GM19468 (cell line): ENCODE results near the gene TNFAIP3.
"Not testable (repeated sequence)": the region's sequence is repeated elsewhere in the genome, so short reads cannot be mapped to it uniquely, and the experiment has no call there.

Experiments
- ATAC-seq: cut with Tn5 transposase; IDR thresholded peaks from one replicate; pipeline ENCODE4 v1.9.1; 2021; ENCODE audit warnings: mild to moderate bottlenecking, moderate library complexity, moderate number of reproducible peaks; ENCODE audit not compliant: unreplicated experiment; ENCODE audit errors: extremely low read depth

TNFAIP3 gene

DNA sequence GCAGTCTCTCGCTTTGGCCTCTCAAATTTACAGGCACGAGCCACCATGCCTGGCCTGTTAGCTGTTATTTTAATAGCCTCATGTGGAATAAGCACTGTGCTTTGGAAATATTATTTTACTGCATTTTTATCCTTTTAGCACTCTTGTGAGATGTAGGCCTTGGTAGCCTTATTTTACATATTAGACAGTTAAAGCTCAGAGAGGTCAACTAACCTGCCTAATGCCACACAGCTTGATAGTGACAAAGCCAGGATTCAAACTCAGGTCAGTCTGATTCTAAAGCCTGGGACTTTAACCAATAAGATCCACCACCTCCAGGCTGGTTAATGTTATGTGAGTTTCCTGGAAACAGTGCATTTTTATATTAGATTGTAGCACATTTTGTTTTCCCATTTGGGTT is 9.5 kb downstream of the TNFAIP3 start:
- ATAC-seq, result no peak

DNA sequence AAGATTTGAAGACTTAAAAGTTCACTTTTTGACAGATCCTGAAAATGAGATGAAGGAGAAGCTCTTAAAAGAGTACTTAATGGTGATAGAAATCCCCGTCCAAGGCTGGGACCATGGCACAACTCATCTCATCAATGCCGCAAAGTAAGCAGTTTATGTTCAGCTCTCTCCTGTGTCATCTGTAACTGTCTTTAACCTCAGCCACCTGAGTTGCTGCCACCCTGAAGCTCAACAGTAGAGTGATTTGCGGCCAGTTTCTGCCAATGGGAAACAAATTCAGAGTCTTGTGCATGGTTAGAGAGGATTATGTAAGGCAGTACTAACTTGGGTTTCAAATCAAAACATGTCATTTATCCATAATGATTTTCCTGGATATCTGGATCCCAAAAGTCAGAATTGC is 10.1 kb downstream of the TNFAIP3 start:
- no peak for ATAC-seq

DNA sequence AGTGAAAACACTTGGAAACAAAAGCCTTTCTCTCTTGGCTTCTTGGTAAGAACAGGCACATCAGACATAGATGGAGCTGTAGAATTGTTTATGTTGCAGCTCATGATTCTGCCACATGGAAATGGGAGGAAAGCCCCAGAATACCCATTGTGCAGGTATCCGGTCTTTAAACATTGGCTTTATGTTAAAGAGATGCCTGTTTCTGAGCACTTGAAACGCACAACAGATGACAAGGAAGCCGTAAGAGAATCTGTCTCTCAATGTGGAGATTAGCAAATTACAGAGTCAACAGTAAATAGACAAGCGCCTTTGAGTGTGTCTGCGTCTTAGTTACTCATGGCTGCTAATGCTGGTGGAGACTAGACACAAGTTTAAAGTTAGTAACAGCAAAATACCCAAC is 10.5 kb downstream of the TNFAIP3 start:
- ATAC-seq, result no peak

DNA sequence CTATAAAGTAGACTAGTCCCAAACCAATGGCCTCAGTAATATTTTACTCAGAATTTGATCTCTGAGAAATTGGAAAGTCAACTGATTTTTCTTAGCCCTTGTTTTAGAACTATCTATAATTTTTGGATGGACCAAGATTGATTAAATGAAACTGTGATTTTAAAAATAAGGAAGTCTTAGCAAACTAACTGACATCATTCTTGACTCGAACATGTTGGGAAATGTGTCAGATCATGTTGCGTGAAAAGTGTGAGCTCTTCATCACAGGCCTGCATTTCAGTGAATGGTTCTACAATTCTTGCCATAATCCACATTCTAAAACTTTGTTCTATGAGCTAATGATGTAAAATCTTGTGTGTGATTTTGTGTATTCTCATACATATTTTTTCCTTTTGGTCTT is 11.0 kb downstream of the TNFAIP3 start:
- no peak for ATAC-seq

DNA sequence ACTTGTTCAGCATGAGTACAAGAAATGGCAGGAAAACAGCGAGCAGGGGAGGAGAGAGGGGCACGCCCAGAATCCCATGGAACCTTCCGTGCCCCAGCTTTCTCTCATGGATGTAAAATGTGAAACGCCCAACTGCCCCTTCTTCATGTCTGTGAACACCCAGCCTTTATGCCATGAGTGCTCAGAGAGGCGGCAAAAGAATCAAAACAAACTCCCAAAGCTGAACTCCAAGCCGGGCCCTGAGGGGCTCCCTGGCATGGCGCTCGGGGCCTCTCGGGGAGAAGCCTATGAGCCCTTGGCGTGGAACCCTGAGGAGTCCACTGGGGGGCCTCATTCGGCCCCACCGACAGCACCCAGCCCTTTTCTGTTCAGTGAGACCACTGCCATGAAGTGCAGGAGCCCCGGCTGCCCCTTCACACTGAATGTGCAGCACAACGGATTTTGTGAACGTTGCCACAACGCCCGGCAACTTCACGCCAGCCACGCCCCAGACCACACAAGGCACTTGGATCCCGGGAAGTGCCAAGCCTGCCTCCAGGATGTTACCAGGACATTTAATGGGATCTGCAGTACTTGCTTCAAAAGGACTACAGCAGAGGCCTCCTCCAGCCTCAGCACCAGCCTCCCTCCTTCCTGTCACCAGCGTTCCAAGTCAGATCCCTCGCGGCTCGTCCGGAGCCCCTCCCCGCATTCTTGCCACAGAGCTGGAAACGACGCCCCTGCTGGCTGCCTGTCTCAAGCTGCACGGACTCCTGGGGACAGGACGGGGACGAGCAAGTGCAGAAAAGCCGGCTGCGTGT is 11.6 kb downstream of the TNFAIP3 start:
- ATAC-seq, result no peak

DNA sequence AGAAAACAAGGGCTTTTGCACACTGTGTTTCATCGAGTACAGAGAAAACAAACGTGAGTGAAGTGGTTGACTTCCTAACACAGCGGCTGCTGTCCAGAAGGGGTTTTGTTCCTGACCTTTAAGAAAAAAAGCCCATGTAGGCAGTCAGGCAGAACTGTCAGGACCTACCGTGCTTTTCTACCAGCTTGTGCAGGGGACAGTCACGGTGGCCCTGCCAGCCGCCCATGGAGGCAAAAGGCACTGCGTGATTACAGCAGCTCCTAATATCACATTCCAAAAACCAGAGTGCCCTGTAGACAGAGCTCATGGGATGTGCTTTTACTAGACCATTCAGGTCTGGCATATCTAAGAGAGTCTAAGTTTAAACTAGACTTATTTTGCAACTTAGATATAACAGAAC is 12.2 kb downstream of the TNFAIP3 start:
- no peak for ATAC-seq

DNA sequence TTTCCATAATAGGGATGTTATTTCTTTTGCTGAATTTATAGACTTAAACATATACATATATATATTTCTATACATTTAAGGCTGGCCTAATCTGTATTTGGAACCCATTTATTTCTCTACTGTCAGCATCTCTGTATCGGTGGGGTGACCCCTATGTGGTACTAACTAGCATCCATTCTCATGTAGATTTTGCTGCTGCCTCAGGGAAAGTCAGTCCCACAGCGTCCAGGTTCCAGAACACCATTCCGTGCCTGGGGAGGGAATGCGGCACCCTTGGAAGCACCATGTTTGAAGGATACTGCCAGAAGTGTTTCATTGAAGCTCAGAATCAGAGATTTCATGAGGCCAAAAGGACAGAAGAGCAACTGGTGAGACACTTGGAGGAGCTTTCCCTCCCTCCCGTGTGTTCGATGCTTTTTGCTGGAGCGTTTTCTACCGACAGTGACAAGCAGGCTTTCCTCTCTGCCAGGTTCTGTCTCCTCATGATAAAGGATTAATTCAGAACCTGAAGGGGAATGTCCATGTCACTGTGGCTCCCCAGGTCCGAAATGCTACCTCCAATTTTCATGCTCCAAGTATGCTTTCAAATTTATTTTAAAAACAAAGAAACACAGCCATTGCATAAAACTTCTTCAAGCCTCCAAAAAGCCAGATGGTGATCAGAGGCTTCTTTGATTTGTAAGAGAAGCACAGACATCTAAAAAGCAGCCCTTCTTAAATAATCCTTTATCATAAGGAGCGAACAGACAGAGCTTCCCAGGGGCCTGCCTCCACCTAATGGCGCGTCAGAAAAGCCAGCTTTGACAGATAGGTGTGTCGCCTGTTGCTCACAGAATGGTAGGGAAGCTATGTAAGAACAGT is 13.1 kb downstream of the TNFAIP3 start:
- ATAC-seq, result no peak

DNA sequence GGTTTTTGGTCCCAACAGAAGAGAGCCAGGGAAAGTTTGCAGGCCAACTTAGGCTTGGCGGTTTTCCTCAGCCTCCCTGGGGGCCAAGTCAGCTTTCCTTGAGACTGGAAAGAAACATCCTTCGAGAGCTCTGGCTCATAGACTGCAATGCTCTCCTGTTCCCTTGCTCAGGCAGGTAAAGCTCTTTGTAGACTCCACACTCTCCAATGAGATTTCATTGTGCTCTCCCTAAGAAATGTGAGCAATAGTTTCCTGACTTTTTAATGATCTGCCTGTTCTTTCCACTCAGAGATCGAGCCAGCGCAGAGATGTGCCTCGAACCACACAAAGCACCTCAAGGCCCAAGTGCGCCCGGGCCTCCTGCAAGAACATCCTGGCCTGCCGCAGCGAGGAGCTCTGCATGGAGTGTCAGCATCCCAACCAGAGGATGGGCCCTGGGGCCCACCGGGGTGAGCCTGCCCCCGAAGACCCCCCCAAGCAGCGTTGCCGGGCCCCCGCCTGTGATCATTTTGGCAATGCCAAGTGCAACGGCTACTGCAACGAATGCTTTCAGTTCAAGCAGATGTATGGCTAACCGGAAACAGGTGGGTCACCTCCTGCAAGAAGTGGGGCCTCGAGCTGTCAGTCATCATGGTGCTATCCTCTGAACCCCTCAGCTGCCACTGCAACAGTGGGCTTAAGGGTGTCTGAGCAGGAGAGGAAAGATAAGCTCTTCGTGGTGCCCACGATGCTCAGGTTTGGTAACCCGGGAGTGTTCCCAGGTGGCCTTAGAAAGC is 13.9 kb downstream of the TNFAIP3 start:
- no peak for ATAC-seq

DNA sequence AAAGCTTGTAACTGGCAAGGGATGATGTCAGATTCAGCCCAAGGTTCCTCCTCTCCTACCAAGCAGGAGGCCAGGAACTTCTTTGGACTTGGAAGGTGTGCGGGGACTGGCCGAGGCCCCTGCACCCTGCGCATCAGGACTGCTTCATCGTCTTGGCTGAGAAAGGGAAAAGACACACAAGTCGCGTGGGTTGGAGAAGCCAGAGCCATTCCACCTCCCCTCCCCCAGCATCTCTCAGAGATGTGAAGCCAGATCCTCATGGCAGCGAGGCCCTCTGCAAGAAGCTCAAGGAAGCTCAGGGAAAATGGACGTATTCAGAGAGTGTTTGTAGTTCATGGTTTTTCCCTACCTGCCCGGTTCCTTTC is 14.4 kb downstream of the TNFAIP3 start:
- ATAC-seq, result no peak

DNA sequence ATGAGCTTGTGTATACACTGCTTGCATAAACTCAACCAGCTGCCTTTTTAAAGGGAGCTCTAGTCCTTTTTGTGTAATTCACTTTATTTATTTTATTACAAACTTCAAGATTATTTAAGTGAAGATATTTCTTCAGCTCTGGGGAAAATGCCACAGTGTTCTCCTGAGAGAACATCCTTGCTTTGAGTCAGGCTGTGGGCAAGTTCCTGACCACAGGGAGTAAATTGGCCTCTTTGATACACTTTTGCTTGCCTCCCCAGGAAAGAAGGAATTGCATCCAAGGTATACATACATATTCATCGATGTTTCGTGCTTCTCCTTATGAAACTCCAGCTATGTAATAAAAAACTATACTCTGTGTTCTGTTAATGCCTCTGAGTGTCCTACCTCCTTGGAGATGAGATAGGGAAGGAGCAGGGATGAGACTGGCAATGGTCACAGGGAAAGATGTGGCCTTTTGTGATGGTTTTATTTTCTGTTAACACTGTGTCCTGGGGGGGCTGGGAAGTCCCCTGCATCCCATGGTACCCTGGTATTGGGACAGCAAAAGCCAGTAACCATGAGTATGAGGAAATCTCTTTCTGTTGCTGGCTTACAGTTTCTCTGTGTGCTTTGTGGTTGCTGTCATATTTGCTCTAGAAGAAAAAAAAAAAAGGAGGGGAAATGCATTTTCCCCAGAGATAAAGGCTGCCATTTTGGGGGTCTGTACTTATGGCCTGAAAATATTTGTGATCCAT is 15.3 kb downstream of the TNFAIP3 start:
- ATAC-seq, result no peak

DNA sequence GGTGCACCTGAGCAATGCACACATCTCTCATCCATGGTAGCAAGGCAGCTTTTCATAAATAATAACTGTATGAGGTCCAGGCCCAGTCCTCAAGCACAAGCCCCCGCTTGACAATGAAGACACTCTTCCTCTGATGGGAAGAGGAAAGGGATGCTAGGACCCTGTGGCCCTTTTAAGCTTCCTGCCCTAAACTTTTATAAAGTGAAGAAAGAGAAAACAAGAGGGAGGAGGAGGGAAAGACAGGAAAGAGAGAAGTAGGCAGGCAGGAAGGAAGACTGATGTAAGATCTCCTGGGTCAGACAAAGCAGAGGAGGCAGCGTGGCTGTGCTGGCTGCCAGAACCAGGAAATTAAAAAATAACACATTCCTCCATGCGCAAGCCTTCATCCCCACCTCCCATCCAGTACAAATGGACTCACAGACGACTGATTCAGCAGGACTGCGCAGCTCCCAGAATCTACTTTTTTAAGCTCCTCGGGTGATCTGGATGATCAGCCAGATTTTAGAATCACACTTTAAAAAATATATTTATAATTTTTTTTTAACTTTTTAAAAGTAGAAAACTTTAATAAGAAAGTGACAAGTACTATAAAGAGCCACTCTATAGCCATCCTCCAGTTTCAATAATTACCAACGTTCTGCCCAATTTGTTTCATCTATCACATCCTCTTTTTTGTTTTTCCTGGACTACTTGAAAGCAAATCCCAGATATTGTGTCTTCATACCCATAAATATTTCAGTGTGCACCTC is 16.5 kb downstream of the TNFAIP3 start:
- ATAC-seq, result no peak

DNA sequence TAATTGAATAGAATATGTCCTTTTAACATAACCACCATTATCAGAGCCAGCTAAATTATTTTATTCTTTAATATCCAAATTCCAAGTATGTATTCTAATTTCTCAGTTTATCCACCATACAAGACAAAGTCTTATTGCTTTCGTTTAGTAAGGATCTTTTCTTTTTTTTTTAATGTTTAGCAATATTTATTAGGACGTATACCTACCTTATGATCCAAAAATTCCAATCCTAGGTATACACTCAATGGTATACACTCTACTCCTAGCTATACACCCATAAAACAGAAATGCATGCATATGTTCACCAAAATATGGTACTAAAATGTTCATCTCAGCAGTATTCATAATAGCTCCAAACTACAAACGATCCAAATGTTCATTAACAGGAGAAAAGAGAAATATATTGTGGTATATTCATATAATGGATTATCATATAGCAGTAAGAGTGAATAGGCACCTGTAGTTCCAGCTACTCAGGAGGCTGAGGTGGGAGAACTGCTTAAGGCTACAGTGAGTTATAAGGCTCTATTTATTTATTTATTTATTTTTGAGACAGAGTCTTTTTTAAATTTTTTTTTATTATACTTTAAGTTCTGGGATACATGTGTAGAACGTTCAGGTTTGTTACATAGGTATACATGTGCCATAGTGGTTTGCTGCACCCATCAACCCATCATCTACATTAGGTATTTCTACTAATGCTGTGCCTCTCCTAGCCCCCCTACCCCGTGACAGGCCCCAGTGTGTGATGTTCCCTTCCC is 17.3 kb downstream of the TNFAIP3 start:
- no peak for ATAC-seq

DNA sequence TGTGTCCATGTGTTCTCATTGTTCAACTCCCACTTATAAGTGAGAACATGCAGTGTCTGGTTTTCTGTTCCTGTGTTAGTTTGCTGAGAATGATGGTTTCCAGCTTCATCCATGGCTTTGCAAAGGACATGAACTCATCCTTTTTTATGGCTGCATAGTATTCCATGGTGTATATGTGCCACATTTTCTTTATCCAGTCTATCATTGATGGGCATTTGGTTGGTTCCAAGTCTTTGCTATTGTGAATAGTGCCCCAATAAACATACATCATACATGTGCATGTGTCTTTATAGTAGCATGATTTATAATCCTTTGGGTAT is 17.8 kb downstream of the TNFAIP3 start:
- not testable (repeated sequence) for ATAC-seq

DNA sequence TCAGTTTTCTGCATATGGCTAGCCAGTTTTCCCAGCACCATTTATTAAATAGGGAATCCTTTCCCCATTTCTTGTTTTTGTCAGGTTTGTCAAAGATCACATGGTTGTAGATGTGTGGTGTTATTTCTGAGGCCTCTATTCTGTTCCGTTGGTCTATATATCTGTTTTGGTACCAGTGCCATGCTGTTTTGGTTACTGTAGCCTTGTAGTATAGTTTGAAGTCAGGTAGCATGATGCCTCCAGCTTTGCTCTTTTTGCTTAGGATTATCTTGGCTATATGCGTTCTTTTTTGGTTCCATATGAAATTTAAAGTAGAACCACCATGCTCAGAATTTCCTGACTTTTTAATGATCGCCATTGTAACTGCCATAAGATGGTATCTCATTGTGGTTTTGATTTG is 19.2 kb downstream of the TNFAIP3 start:
- ATAC-seq, result not testable (repeated sequence)

DNA sequence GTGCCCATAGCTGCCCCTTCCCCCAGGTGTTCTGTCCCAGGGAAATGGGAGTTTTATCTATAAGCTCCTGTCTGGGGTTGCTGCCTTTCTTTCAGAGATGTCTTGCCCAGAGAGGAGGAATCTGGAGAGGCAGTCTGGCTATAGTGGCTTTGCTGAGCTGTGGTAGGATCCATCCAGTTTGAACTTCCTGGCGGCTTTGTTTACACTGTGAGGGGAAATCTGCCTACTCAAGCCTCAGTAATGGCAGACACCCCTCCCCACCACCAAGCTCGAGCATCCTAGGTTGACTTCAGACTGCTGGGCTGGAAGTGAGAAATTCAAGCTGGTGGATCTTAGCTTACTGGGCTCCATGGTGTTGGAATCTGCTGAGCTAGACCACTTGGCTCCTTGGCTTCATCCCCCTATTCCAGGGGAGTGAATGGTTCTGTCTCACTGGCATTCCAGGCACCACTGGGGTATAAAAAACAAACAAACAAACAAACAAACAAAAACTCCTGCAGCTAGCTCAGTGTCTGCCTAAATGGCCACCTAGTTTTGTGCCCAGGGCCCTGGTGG is 24.0 kb downstream of the TNFAIP3 start:
- no peak for ATAC-seq

DNA sequence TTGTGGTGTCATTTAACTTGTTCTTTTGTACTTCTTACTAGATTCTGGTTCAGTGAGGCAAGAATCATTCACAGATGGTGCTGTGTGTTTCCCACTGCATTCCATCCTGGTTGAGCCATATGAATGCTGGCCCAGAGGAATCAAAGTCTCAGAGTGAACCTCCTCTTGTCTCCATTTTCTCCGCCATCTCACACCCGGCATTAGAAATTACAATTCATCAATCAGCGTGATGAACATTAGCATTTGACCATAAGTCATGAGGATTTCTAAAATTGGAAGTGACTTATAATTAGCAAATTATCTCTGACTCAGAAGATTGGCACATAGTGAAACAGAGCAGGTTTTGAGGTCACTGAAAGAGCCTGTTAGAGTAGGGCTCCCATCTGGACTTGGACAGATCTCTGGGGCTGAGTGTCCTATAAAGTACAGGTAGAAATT is 25.2 kb downstream of the TNFAIP3 start:
- no peak for ATAC-seq

DNA sequence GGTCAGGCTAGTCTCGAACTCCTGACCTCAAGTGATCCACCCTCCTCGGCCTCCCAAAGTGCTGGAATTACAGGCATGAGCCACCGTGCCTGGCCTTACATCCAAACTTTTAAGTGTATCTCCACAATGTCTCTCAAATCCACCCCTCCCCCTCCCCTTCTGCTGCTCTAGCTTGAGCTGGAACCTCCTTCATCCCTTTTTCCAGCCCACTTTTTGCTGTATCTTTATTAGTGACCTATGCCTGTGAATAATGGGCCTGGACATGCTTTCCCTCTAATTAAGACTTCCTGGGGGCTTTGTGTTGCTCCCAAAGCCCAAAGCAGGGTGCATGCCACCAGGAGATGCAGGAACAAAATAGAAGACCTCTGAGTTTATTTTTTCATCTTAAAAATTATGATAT is 26.1 kb downstream of the TNFAIP3 start:
- ATAC-seq, result no peak

DNA sequence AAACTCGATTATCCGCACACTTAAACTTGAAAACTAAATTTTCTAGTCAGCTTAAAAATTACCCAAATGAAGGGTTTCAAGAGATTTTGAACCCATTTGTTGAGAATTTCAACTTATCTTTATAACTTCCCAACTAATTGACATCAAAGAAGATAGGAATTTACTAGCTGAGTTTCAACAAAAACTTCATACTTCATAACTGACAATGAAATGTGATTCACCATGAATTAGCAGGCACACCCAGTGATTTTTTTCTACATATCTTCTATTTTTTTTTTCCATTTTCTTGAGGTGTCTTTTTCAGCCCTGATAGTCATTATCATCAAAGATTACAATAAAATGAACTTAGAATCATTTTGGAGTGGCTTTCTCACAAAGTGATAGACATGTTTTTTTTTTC is 26.7 kb downstream of the TNFAIP3 start:
- ATAC-seq, result no peak

DNA sequence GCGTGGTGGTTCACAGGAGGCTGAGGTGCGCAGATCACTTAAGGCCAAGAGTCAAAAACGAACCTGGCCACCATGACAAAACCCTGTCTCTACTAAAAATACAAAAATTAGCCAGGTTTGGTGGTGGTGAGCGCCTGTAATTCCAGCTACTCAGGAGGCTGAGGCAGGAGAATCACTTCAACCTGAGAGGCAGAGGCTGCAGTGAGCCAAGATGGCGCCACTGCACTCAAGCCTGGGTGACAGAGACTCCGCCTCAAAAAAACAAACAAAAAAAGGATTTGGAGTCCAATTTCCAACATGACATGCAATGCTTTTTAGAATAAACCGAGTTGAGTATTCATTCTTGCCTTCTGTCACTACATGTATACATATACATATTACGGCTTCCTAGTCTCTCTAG is 27.3 kb downstream of the TNFAIP3 start:
- ATAC-seq, result not testable (repeated sequence)
